ENCODE results near the gene IGFBP4.

GRCh38 chr17:40499551-40500189 lies 56.4 kb downstream of the IGFBP4 start:
- TF ChIP-seq CTCF (IDR thresholded peaks at IDR 0.05) (no peak), ZFX (IDR thresholded peaks at IDR 0.05; ENCODE audit: borderline replicate concordance) (no peak)
